OCI-LY7 (cell line): Measurements from ENCODE around the gene AHNAK2. TPM values are rescaled to one million over a fixed set of nuclear protein-coding genes. Genes with fewer than 3 reads are reported as not detected.
A peak's percentile ranks its signal among the peaks of the same experiment; 100 is the strongest.

Source experiments
- BruUV-seq: library from RNA; stranded (reverse); fragments of 400-500 nt; replicated peaks from 2 replicates; lab custom pipeline; 2021; lab: Mats Ljungman, UMichigan
- CTCF ChIA-PET: fragments of 300-600 bp; sonication (Branson Sonifier 250); formaldehyde crosslinking; loops from one replicate; lab custom pipeline; 2022; ENCODE audit warnings: antibody characterized with exemption; ENCODE audit not compliant: unreplicated experiment; lab: Charles Lee
- POLR2A ChIA-PET: fragments of 300-600 bp; sonication (Branson Sonifier 250); formaldehyde crosslinking; loops from one replicate; lab custom pipeline; 2022; ENCODE audit warnings: antibody characterized with exemption; lab: Charles Lee
- DNase-seq: peaks from one replicate; pipeline ENCODE4 v3.0.0-alpha.2; 2015; ENCODE audit warnings: low spot score
- H2AFZ ChIP-seq: fragments of 200-600 bp; sonication (generic), shearing (Covaris generic); 2 replicates; pipeline ENCODE4 v1.6.1; 2014; ENCODE audit warnings: mild to moderate bottlenecking, antibody characterized with exemption, low read length, moderate library complexity
- H3K27ac ChIP-seq: fragments of 200-600 bp; sonication (generic); 2 replicates; pipeline ENCODE4 v1.5.1; 2014; ENCODE audit warnings: mixed run types, low read depth, mild to moderate bottlenecking, moderate library complexity, low read length, inconsistent platforms; ENCODE audit not compliant: poor library complexity, severe bottlenecking
- H3K36me3 ChIP-seq: fragments of 200-600 bp; sonication (generic); 2 replicates; pipeline ENCODE4 v1.6.1; 2014; ENCODE audit warnings: mild to moderate bottlenecking, antibody characterized with exemption, low read length, moderate library complexity, mixed read lengths; ENCODE audit not compliant: insufficient read depth
- H3K4me1 ChIP-seq: fragments of 200-600 bp; sonication (generic); 2 replicates; pipeline ENCODE4 v1.5.1; 2014; ENCODE audit warnings: mild to moderate bottlenecking, low read length; ENCODE audit not compliant: insufficient read depth, poor library complexity, severe bottlenecking
- H3K4me2 ChIP-seq: fragments of 200-600 bp; sonication (generic); 2 replicates; pipeline ENCODE4 v1.6.1; 2014; ENCODE audit warnings: mild to moderate bottlenecking, low read length
- H3K4me3 ChIP-seq: fragments of 200-600 bp; sonication (generic); 2 replicates; pipeline ENCODE4 v1.5.1; 2014; ENCODE audit warnings: mild to moderate bottlenecking, low read depth, low read length; ENCODE audit not compliant: poor library complexity, severe bottlenecking
- H3K79me2 ChIP-seq: fragments of 200-600 bp; sonication (generic); 2 replicates; pipeline ENCODE4 v1.6.1; 2016; ENCODE audit warnings: low read depth, mild to moderate bottlenecking, low read length, moderate library complexity, mixed read lengths; ENCODE audit not compliant: insufficient read depth
- H3K9me2 ChIP-seq: fragments of 200-600 bp; sonication (generic); 2 replicates; pipeline ENCODE4 v1.6.1; 2016; ENCODE audit warnings: mild to moderate bottlenecking, low read length, mixed read lengths; ENCODE audit not compliant: insufficient read depth
- H3K9me3 ChIP-seq: fragments of 200-600 bp; sonication (generic); 2 replicates; pipeline ENCODE4 v1.6.1; 2014; ENCODE audit warnings: mild to moderate bottlenecking, mixed run types, low read length, mixed read lengths
- H4K20me1 ChIP-seq: fragments of 200-600 bp; sonication (generic); 2 replicates; pipeline ENCODE4 v1.6.1; 2014; ENCODE audit warnings: mild to moderate bottlenecking, antibody characterized with exemption, low read length, moderate library complexity, mixed read lengths; ENCODE audit not compliant: insufficient read depth
- EZH2phosphoT487 ChIP-seq: fragments of 200-600 bp; sonication (generic); IDR thresholded peaks from 2 replicates; pipeline ENCODE4 v1.6.1; 2018; ENCODE audit warnings: low read depth, borderline replicate concordance, mild to moderate bottlenecking, mixed run types, antibody characterized with exemption, low read length, moderate library complexity, mixed read lengths
- intact Hi-C: fragments of 100-400 bp; cut with micrococcal nuclease; formaldehyde crosslinking; loops from one replicate; pipeline ENCODE4 v1.10.0; 2022; ENCODE audit not compliant: unreplicated experiment
- total RNA-seq, 2 experiments: library from RNA; depleted of rRNA in 1 of 2; stranded (reverse); fragments of >200 nt in 1 of 2; shearing (Covaris generic) in 1 of 2; gene quantifications; 2 replicates each; pipeline ENCODE4 v1.2.3, GENCODE V29; 2014 to 2022
- TF ChIP-seq, protein P1 (sequence below): fragments of 200-600 bp; sonication (generic); conservative IDR thresholded peaks from 2 replicates; pipeline ENCODE4 v1.5.1; 2014; ENCODE audit warnings: mild to moderate bottlenecking, antibody characterized with exemption, low read length, moderate library complexity, mixed read lengths

Gene AHNAK2
- total RNA-seq, 2 experiments from 2014 or later: 0.61 TPM; not detected in 1

DNA sequence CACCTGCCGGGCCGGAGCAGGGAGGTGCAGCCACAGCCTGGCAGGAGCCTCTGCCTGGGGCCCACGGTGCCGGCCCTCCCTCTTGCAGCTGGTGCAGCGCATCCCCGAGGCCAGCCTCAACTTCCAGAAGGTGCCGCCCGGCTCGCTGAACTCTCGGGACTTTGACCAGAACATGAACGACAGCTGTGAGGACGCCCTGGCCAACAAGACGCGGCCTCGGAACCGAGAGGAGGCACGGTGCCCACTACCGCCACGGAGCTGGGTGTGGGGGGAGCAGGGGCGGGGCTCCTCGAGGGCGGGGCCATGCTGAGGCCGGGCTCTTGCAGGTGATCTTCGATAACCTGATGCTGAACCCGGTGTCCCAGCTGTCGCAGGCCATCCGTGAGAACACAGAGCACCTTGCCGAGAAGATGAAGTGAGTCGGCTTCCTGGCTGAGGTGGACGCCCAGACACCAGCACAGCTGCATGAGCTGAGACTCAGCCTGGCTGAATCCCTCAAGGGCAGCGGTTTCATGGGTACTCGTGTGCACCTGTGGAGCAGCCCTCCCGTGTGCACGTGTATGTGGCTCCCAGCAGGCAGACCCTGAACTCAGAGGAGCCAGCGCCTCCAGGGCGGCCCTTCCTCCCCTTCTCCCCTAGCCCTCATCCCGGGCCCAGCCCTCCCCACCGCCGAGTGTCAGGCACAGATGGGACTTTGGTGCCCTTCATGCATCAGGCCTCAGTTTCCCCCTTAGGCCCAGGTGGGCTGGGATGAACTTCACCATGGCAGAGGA, 84.6 kb downstream of the AHNAK2 start:
- BruUV-seq: no TSS peak
- Histone ChIP-seq H3K9me2 (no peaks in the 10 kb centered on the region), H3K36me3 (no peaks in the 10 kb centered on the region), H3K27ac (no peak overlapping the region), H3K9me3 (no peaks in the 10 kb centered on the region), H3K4me1 (no peaks in the 10 kb centered on the region), H3K79me2 (no peaks in the 10 kb centered on the region), H3K4me3 (no peak overlapping the region), H2AFZ (no peak overlapping the region), H4K20me1 (no peaks in the 10 kb centered on the region), H3K4me2 (no peak overlapping the region)
- intact Hi-C loops: no loop called here
- POLR2A ChIA-PET: no interaction called here
- peak; percentile 47 for DNase-seq
- CTCF ChIA-PET: no interaction called here
- no peak for TF ChIP-seq EZH2phosphoT487
- TF ChIP-seq, protein P1, sequence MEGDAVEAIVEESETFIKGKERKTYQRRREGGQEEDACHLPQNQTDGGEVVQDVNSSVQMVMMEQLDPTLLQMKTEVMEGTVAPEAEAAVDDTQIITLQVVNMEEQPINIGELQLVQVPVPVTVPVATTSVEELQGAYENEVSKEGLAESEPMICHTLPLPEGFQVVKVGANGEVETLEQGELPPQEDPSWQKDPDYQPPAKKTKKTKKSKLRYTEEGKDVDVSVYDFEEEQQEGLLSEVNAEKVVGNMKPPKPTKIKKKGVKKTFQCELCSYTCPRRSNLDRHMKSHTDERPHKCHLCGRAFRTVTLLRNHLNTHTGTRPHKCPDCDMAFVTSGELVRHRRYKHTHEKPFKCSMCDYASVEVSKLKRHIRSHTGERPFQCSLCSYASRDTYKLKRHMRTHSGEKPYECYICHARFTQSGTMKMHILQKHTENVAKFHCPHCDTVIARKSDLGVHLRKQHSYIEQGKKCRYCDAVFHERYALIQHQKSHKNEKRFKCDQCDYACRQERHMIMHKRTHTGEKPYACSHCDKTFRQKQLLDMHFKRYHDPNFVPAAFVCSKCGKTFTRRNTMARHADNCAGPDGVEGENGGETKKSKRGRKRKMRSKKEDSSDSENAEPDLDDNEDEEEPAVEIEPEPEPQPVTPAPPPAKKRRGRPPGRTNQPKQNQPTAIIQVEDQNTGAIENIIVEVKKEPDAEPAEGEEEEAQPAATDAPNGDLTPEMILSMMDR: no peak

DNA sequence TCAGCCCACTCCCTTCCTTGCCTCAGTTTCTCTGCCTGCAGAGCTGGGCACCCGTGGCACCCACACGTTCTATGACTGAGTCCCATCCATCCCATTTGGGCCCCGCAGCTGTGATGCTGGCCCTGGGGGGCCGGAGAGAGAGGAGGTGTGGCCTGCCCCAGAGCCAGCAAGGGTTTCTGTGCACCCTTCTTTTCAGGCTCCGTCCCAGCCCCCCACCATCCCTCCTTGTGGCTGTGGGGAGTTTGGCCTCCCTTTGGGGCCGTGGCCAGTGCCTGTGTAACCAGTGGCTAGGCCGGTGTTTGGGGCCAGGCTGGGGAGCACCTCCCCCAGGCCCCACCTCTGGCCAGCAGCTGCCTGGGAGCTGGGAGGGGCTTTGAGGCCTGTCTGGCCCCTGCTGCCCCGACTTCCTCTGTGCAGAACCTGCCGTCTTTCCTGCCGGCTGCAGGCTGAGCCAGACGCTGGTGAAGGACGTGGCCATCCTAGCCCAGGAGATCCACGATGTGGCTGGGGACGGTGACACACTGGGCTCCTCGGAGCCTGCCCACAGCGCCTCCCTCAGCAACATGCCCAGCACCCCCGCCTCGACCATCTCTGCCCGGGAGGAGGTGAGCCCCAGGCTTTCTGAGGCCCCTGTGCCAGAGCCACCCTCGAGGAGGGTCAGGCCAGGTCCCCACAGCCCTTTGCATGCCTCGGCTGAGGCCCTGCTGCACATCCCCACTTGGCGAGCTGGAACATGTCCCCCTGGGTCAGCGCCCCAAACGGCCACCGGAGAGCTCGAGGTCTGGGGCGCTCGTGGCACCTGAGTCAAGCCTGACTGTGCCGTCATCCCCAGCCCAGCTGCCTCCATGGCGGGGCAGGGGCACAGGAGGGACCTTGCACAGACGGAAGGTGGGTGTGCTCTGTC, 85.4 kb downstream of the AHNAK2 start:
- Histone ChIP-seq H3K9me3 (no peaks in the 10 kb centered on the region), H3K4me1 (no peaks in the 10 kb centered on the region), H3K27ac (no peak overlapping the region), H2AFZ (no peak overlapping the region), H3K4me2 (no peak overlapping the region), H3K4me3 (no peak overlapping the region), H3K79me2 (no peaks in the 10 kb centered on the region), H3K9me2 (no peaks in the 10 kb centered on the region), H3K36me3 (no peaks in the 10 kb centered on the region), H4K20me1 (no peaks in the 10 kb centered on the region)
- DNase-seq: no peak
- no TSS peak for BruUV-seq
- CTCF ChIA-PET: no interaction called here
- intact Hi-C loops: no loop called here
- POLR2A ChIA-PET: interaction anchor here (0.6 kb wide), 1 partner anchor 149 kb away, joined by 4 read pairs; no protein-coding TSS in a partner anchor
- TF ChIP-seq EZH2phosphoT487: no peak
- TF ChIP-seq, protein P1: no peak
